Measurements from ENCODE around the gene B3GAT1.

B3GAT1 gene

DNA sequence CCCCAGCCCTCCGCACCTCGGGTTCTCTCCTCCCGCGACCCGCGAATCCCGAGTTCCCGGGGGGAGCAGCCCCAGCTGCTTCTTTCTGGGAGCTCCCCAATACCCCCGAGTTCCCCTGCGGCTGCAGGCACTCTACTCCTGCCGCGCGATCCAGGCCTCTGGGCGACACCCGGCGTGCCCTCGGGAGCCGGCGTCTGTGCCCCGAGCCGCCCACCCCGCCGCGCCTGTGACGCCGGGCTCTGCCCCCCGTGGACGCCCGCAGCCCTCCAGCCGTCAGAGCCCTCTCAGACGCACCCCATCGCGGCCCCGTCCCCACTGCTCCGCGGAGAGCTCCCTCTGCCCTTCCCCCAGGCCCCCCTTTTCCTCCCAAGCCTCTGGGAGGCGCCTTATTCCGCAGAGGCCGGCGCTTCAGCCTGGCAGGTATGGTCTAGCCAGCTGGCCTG is 79.8 kb downstream of the B3GAT1 start:
- FAIRE-seq, result no peak

DNA sequence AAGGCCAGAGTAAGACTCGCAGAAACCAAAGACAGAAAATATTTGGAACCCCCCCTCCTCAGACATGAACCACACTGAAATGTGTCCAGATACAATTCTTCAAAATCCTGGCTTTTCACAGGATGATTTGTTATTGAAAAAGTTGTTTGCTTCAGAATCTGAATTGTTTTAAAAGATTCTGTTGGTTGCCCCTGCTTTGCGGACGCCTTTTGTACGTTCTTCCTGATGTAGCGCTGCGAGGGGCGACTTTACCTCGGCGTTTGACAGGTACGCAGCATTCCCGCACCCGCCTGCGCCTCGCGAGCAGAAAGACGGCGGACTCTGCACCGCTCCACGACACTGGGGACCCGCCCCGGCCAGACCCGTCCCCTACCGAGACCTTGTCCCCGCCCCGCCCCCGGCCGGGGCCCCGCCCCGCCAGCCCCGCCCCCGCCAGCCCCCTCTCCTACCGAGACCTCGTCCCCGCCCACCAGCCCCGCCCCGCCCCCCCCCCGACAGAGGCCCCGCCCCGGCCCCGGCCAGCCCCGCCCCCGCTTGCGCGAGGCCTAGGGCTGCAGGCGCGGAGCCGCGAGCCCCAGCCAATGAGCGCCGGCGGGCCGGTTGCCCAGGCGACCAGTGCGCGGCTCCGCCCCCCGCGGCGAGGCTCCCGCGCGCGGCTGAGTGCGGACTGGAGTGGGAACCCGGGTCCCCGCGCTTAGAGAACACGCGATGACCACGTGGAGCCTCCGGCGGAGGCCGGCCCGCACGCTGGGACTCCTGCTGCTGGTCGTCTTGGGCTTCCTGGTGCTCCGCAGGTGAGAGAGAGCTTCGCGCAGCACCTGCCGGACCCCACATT is 80.5 kb downstream of the B3GAT1 start, which contains the start of gene GLB1L2:
TSS of gene GLB1L2 (plus strand) at position 635 of the 835 bp plus-strand sequence. CDS start at position 709, 74 bp downstream.
- FAIRE-seq, result no peak

DNA sequence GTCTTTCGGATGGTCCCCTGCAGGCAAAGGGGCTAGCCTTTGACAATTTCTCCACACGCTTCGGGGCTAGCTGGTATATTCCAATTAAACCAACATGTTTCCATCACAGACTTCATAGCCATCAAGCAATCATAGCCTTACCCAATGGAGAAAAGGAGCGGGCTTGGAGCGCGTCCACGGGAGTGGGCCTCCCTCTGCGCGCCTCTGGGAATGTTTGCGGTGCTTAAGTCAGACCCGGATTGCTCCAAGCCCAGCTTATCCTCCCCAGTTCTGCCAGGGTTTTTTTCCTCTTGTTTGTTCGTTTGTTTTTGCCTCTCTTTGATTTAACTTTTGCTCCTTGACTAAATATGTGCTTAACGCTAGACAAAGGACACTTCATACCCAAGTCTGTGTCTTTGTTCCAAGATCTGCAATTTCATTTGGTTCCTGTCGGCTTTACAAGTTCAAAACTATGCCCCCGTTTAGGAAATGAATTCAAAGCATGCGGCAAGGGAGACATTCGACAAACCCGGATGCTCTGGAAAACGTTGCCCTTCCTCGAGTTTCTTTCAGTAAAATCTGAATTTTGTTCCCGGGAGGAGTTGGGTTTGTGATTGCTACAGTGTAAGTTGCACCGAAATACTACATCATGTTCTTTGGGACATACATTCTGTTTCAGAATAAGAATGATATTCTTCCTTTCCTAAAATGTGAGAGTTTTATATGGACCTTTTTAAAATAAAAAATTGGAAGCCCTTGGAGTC is 81.3 kb downstream of the B3GAT1 start:
- no peak for FAIRE-seq
